ENCODE results near the gene LCN6.

Gene LCN6

DNA sequence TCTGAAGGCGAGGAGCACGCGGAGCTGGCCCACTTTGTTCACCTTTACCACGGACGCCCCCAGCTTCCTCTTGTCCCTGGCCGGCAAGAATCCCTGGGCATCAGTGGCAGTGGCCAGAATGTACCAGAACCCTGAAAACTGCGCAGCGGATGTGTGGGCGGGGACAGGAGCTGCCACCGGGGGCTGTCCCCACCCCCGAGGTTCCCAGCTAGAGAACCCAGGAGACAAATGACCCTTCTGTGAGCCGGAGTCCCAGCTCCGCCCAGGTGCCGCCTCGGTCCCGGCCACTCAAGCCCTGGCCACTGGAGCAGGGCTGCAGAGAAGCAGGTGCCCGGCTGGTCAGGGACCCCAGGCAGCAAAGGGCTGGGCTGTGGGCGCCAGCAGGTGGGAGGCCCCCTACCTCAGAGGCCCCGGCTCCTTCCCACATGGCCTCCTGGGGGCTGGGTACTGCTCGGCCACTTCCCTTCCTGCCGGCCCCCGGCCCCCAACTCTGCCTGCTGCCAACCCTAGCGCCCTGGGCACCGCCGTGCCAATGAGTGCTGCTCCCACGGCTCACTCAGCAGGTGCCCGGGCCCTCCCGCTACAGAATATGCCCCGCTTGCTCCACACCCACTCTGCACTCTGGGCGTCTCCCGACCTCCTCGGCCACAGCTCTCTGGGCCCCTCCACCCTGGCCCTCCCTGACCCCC, 6.3 kb downstream of the LCN6 start:
- DNase-seq: no peak

DNA sequence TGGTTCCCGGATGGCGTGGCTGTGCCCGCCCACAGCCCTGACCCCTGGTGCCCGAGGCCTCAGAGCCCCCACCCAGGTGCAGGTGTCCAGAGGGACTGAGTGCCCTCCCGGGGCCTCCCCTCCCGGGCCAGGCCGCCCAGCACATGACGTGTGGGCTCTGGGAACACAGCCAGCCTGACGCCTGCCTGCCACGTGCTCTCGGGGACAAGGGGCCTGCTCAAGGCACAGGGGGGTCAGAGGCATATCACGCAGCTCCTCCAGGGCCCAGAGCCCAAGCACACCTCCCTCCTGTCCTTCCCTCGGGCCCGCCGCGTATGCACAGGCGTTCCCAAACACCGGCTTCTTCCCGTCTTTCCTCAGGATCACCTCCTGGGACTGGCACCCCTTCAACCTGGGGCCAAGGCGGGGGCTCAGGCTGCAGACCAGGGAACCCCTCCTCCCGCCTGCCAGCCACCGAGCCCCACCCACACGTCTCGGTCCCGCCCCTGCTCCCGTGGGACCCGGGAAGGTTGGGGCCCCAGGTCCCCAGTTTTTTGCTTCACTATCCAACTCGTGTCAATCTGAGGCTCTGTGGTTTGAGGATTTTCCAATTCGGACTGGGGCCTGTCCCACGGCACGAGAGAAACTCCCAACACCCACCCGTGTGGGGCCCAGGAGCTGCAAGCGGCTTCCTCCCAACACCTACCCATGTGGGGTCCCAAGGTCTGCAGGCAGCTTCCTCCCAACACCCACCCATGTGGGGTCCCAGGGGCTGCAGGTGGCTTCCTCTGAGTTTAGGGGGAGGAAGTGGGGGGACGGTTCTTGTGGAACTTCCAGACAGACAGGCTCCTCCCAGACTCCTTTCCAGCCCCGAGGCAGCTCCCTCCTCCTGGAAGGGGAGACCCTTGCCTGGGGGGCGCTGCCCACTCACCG, 7.1 kb downstream of the LCN6 start:
- DNase-seq: no peak

DNA sequence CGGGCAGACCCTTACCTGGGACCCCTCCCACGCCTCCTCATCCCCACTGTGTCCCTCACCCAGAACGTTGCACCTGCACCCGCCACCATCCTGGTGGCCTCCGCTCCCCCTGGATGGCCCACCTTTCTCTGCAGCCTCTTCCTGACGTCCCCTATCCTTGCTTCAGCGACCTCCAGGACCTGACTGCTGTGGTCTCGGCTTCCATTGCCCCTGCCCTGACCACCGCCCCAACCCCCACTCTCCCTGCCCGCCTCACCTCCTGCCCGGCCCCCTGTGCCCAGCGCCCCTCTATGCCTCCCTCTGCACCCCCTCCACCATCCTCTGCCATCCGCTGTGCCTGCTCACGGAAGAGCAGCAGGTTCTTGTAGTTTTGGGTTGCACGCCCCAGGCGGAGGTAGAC, 7.8 kb downstream of the LCN6 start:
- DNase-seq: no peak

DNA sequence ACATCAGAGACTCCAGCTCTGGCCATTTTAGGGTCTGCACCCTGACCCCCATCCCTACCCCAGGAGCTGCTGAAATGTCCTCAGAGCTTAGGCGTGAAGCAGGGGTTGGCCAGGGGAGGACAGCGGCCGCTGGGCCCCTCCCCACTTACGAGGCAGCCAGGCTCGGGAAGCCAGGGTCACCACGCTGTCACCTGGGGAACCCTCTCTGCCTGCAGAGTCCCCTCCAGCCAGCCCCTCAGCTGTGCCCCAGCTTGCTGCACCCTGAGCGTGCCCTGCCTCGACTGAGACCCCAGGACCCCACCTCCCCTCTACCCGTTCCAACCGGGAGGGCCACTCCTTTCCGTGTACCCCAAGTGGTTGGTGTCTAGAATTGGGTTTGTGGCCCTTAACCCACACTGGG, 8.3 kb downstream of the LCN6 start:
- no peak for DNase-seq

DNA sequence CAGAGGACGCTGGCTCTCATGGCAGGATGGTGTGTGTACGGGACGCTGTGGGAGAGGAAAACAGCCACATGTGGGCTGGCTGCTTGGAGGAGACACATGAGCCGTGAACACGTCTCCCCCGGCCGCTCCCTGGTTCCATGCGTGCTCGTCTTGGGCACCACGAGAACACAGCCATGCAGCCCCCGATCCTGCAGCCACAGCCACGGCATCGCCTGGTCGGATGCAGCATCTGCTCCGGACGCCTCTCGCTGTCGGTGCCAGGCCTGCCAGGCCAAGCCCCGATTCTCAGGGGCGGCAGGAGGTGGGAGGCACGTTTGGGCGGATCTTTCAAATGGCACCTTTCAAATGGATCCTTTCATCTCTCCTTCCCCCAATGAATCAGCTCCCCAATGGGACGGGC, 8.8 kb downstream of the LCN6 start:
- no peak for DNase-seq

DNA sequence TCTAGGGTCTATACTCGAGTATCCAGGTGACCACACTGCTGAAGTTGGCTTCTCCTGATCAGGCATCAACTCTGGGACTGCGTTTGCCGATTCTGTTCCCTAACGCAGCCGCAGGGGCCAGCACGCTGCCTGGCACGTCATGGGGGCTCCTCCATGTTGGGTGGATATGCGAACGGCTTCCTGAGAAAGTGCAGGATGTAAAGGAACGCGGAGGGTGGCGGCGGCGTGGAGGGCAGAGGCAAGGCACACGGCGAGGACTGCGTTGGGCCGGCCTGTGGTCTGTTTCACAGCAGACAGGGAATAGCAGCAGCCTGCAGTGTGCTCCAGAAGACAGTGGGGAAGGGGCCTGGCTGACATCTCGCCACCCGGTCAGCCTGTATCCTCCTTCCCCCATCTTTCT, 9.4 kb downstream of the LCN6 start:
- no peak for DNase-seq

DNA sequence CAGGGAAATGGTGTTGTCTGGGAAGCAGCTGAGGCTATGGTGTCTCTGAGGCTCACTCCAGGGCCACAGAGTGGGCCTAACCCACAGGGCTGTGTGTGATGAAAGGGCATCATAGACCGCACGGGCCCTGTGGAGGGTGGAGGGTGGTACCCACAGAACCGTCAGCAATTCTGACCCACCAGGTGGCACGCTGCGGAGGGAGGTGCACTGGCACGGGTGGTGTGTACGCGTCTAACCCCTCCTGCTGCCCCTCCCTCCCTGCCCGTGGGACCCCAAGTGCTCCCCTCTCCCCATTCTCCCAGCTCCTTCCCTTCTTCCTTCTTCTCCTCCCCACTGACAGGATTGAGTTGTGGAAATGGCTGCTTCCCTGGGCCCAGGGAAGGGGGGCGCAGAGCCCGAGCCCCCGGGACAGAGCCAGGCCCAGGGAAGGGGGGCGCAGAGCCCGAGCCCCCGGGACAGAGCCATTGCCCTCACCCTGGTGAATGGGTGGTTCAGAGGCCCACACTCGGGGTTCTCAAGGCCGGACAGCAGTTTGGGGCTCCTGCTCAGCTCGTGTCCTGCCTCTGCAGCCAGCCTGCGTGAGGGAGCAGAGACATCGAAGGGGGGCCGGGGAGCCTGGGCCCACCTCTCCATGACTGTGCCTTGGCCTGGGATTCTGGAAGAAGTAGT, 12.4 kb downstream of the LCN6 start:
- DNase-seq: no peak

DNA sequence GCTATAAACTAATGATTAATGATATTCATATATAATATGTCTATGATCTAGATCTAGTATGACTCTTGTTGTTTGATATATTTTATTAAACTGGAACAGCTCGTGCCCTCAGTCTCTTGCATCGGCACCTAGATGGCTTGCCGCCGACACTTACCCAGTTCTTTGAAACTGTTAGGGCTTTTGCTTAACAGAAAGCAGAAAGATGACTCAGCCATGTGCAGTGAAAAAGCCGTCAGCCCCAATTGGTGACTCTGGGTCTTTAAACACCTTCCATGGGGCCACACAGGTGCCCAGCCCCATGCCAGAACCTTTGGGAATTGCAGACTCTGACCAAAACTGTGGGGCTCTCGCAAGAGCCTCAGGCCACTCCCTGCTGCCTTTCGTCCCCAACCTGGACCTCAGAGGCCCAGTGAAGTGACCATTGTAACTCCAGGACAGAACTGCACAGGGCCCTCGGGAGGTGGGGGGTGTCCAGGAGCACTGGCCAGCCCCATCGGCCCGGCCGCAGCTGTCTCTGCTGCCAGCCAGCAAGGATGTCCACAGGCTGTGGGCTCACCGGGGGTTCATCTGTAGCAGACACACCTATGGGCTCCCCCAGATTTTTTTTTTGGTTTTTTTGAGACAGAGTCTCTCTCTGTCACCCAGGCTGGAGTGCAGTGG, 13.4 kb downstream of the LCN6 start:
- DNase-seq: no peak

DNA sequence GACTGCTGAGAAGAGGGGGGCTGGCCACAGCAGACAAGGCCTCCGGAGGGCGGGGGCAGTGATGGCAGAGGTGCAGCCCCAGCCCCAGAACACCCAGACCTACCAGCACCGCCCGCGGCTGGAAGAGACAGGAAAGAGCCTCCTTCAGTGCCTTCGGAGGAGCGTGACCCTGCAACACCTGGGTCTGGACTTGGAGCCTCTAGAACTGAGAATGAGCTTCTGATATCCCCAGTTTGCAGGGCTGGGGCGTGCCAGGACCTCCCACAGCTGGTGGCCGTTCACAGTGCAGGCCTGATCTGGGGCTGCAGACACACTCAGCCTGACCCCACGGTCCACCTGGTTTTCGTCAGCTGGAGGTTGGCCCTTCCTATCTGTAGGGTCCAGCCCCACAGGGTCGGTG, 14.7 kb downstream of the LCN6 start:
- DNase-seq: no peak

DNA sequence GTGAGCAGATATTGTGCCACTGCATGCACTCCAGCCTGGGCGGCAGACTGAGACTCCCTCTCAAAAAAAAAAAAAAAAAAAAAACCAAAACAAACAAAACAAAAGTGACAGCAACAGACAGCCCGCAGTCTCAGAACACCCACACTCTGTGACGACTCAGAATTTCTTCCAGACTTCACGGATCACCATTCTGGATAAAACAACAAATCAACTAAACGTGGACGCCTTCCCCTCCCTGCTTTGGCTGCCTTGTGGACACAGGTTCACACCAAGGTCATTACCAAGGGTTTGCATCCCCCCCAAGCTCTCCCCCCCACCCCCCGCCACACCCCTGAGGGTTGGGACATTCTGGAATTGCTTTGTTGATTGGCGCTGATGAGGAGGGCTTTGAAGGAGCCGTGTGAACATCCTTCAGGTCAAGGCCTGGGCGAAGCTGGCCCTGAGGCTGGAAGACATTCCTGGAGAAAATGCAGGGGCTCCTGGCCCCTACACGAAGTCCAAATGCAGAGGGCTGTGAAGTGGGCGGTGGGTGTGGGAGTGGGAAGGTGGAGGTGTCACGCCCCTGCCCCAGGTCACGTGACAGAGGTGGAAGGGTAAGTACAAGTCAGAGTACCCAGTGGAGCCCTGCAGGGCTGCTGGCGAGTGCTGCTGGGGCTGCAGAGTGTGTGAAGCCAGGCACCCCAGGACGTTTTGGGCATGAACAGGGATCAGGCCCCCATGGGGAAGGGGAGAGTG, 15.7 kb downstream of the LCN6 start:
- DNase-seq: no peak

DNA sequence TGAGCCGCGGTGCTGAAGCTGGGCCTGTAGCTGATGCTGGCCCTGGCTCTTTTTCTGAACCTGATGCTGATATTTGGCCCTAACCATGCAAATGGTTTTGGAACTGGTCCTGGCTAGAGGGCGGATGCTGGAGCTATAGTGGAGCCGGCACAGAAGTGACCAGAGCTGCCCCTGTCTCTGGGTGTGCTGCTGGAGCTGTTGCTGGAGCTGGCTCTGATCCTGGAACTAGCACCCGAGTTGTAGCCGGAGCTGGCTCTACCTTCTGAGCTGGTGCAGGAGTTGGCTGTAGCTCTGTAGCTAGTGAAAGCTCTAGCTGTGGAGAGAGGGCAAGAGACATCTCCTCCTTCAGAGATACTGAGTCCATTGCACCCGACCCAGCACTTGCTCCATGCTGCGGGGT, 18.4 kb downstream of the LCN6 start:
- no peak for DNase-seq

DNA sequence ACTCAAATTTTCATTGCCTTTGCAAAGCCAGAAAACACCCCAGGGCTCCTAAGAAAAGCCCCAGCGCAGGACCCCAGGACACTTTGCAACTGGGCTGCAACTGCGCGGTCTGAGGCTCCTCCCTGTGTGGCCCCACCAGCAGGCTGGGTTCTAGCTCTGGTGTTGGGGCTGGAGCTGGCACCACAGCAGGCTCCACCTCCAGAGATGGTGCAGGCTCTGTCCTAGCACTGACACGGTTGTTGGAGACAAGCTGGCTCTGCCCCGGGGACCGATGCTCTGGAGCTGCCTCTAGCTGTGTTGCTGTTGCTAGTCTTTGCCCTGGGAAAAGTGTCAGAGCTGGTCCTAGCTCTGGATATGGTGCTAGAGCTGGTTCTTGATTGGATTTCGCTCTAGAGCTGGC, 19.2 kb downstream of the LCN6 start:
- DNase-seq: no peak

DNA sequence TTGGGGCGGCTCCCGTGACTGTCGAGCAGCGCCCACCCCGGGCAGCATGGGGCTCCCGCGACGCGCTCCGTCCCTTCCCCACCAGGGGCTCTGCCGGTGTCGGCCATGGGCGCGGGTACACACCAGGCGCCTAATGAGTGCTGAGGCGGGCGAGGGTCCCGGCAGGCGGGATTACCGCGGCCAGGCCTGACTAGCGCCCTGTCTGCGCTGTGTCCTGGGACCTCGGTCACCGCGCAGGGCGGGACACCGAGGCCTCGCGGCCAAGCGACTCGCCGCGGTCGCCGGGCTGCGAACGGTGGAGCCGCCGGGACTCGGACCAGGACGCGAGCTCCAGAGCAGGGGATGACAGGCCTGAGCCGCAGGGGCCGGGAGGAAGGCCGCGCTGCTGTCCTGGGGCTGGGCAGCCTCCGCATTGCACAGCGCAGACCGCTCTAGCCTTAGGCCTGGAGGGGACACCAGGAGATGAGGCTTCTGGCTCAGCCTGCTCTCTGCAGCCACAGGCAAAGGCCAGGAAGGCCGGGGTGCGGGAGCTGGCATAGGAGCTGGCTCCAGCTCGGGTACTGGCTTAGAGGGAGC, 19.7 kb downstream of the LCN6 start:
- no peak for DNase-seq

DNA sequence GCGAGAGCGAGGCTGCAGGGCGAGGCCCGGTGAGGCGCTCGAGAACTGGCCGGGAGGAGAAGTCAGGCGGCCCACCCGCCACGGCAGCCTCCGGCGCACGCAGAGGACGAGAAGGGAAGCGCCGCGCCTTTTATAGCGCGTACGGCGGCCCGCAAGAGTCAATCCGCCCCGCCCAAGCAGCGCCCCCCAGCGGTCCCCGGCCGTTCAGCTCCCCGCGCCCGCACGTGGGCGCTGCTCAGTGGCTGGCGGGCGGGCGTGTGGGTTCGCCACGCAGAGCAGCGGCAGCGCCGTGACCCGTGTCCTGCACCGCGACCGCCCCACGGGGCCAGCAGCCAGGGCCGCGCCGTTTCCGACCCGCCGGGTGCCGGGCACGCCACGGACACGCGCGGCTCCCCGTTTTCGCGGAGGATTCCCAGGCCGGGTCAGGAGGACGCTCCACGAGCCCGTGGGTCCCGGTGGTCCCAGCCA, 20.2 kb downstream of the LCN6 start:
- DNase-seq: peak; percentile 64

DNA sequence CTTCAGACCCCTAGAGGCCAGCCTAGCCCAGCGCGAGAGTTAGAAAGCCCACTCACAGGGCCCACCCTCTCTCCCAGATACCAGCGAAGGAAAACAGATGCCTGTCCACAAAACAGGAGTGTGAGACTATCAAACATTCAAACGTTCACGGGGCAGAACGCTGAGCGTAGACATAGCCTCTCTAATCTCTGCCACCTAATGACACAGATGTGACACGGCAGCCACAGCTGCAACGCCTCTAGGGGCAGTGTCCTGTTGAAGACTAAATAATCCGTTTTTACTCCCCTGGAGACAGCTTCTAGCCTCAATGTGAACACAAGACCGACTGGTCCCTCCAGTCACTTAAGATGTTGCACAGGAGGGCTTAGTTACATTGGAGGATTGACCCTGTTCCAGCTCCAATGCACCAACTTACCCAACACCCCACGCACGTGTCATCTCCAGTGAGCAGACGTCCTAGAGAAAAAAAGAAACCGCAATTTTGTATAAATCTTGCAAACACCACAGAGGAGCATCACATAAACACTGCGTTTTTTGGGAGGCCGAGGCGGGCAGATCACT, 21.6 kb downstream of the LCN6 start:
- no peak for DNase-seq

DNA sequence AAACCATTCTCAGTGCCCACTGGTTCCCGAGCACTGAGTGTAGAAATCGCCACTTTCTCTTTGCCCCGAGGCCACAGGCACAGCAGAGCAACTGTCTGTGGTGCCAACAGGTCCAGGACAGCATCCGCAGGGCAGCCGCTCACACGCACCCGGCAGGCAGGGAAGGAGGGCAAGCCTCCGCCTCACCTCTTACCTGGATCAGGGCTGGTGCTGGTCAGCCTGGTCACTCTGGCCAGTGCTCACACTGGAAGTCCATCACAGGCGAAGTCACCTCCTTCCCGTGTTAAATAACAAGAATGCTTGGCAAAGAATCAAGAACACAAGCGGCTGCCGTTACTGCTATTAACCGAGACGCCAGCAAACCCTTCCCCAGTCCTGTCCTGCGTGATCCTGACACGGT, 22.2 kb downstream of the LCN6 start:
- DNase-seq: no peak

DNA sequence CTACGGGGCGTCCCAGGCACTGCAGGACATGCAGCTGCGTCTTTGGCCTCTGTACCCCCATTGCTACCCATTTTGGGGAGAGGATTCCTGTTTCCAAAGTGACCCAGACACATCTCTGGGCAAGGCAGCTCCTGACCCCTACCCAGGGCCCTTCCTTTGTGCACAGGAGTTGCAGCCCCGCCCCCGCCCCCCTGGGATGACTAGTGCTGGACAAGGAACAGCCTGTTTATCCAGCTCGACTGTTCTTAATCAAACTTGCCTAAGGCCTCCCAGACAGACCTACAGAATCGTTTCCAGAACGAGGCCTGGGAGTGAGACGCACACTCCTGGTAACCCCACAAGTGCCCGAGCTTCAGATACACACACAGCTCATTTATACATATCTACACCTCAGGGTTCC, 22.7 kb downstream of the LCN6 start:
- DNase-seq: no peak

DNA sequence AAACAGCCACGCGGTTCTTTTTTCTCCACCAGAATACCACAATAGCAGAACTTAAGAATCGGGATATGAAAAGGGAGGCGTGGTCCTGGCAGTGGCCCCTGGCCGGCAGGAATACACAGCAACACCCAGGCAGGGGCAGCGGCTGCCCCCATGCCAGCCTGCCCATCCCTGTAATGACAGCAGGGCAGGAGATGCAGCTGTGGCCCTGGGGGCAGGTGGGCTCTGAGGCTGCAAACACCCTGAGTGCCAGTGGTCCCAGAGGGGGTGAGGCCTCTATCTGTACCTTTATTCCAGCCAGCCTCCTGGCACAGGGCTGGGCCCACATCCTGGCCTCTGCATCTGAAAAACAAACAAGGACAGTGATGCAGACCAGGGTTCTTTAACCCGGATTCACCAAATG, 23.6 kb downstream of the LCN6 start:
- DNase-seq: no peak

DNA sequence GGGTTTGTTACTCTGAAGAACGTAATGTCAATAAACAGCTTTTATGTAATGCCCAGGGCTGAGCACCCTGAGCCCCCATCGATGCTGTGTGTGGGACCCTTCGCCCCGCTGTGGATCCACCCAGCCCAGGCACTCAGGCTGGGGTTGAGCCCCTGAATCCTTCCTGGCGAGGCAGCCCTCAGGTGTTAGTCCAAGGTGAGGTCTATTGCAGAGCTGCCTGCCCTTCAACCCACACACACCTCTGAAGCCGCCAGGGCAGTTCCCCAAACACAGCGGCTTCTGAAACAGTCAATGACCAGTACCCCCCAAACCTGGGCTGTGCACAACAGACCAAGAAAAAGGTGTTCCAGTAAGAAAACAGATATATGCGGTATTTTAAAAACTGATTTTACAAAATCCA, 24.3 kb downstream of the LCN6 start:
- no peak for DNase-seq

DNA sequence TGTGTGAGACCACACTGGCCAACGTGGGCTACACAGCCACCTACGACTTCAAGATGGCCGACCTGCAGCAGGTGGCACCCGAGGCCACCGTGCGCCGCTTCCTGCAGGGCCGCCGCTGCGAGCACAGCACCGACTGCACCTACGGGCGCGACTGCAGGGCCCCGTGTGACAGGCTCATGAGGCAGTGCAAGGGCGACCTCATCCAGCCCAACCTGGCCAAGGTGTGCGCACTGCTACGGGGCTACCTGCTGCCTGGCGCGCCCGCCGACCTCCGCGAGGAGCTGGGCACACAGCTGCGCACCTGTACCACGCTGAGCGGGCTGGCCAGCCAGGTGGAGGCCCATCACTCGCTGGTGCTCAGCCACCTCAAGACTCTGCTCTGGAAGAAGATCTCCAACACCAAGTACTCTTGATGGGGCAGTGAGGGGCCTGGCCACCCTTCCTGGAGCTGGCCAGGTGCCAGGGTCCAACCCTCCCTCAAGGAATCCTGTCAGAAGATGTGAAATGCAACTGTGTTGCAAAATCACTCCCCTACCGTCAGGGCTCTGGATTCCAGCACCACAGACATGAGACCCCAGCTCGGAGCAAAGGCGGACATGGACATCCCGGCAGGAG, 24.9 kb downstream of the LCN6 start:
- no peak for DNase-seq

DNA sequence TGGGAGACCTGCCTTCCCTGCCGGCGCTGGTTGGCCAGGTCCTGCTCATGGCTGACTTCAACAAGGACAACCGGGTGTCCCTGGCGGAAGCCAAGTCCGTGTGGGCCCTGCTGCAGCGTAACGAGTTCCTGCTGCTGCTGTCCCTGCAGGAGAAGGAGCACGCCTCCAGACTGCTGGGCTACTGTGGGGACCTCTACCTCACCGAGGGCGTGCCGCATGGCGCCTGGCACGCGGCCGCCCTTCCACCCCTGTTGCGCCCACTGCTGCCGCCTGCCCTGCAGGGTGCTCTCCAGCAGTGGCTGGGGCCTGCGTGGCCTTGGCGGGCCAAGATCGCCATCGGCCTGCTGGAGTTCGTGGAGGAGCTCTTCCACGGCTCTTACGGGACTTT, 25.4 kb downstream of the LCN6 start:
- no peak for DNase-seq
